SK-N-SH (cell line): Measurements from ENCODE around the gene PLA2G2C.

ENCODE experiments used
- CTCF ChIP-seq: fragments of 200-600 bp; sonication (generic); IDR thresholded peaks from 2 replicates; pipeline ENCODE4 v1.6.1; 2017; ENCODE audit warnings: antibody characterized with exemption, mild to moderate bottlenecking, moderate library complexity
- EZH2phosphoT487 ChIP-seq: fragments of 200-600 bp; sonication (generic); IDR thresholded peaks from 2 replicates; pipeline ENCODE4 v1.6.1; 2017; ENCODE audit warnings: low read depth, mixed run types, mild to moderate bottlenecking, antibody characterized with exemption, moderate library complexity, borderline replicate concordance
- FOXM1 ChIP-seq: IDR thresholded peaks from 2 replicates; pipeline ENCODE4 v1.4.0; 2012; ENCODE audit warnings: low read depth, mild to moderate bottlenecking
- GATA2 ChIP-seq: sonication (generic); formaldehyde crosslinking; IDR thresholded peaks from 2 replicates; pipeline ENCODE4 v1.5.0; 2020; ENCODE audit warnings: mild to moderate bottlenecking, missing genetic modification reagents
- NRF1 ChIP-seq: IDR thresholded peaks from 2 replicates; pipeline ENCODE4 v1.6.1; 2012; ENCODE audit warnings: low read depth, mild to moderate bottlenecking, low read length
- POLR2AphosphoS5 ChIP-seq: IDR thresholded peaks from 2 replicates; pipeline ENCODE4 v1.6.1; 2012; ENCODE audit warnings: low read depth, low read length
- RCOR1 ChIP-seq: fragments of 150-350 bp; IDR thresholded peaks from 2 replicates; pipeline ENCODE4 v1.6.1; 2017; ENCODE audit warnings: antibody characterized with exemption, low read length
- RFX5 ChIP-seq: IDR thresholded peaks from 2 replicates; pipeline ENCODE4 v1.6.1; 2012; ENCODE audit warnings: mild to moderate bottlenecking, improper control_type of control experiment, low read length
- SMC3 ChIP-seq: IDR thresholded peaks from 2 replicates; pipeline ENCODE4 v1.6.1; 2012; ENCODE audit warnings: low read depth, low read length, improper control_type of control experiment
- TF ChIP-seq, protein P1 (sequence below): IDR thresholded peaks from 2 replicates; pipeline ENCODE4 v1.6.1; 2012; ENCODE audit warnings: mild to moderate bottlenecking, low read depth, low read length, moderate library complexity
- TF ChIP-seq, protein P2 (sequence below): fragments of 150-350 bp; IDR thresholded peaks from 2 replicates; pipeline ENCODE4 v1.6.1; 2017; ENCODE audit warnings: antibody characterized with exemption, low read length, low read depth, borderline replicate concordance

DNA sequence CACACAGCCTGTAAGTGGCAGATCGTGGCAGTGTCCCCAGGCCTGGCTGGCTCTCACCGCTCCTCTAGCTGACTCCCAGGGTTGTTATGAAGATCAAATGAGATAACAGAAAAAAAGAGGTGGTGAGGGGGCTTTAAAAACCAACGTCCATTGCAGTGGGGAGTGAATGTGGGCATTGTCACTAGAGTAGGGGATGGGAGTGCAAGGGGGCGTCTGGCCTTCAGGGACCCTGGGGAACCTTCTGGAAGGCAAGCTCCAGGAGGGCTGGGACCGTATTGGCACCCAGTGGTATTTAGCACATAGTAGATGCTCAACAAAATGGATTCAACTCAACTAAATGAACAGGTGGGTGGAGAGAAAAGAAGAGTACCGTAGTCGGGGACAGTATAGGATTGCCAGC is 70.4 kb downstream of the PLA2G2C start:
- TF ChIP-seq, protein P1, sequence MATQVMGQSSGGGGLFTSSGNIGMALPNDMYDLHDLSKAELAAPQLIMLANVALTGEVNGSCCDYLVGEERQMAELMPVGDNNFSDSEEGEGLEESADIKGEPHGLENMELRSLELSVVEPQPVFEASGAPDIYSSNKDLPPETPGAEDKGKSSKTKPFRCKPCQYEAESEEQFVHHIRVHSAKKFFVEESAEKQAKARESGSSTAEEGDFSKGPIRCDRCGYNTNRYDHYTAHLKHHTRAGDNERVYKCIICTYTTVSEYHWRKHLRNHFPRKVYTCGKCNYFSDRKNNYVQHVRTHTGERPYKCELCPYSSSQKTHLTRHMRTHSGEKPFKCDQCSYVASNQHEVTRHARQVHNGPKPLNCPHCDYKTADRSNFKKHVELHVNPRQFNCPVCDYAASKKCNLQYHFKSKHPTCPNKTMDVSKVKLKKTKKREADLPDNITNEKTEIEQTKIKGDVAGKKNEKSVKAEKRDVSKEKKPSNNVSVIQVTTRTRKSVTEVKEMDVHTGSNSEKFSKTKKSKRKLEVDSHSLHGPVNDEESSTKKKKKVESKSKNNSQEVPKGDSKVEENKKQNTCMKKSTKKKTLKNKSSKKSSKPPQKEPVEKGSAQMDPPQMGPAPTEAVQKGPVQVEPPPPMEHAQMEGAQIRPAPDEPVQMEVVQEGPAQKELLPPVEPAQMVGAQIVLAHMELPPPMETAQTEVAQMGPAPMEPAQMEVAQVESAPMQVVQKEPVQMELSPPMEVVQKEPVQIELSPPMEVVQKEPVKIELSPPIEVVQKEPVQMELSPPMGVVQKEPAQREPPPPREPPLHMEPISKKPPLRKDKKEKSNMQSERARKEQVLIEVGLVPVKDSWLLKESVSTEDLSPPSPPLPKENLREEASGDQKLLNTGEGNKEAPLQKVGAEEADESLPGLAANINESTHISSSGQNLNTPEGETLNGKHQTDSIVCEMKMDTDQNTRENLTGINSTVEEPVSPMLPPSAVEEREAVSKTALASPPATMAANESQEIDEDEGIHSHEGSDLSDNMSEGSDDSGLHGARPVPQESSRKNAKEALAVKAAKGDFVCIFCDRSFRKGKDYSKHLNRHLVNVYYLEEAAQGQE, result no peak
- TF ChIP-seq NRF1 (no peak), CTCF (no peak), FOXM1 (no peak), RCOR1 (no peak), GATA2 (CRISPR knock-in tag) (no peak), RFX5 (no peak), EZH2phosphoT487 (no peak), SMC3 (no peak), POLR2AphosphoS5 (no peak)
- TF ChIP-seq, protein P2, sequence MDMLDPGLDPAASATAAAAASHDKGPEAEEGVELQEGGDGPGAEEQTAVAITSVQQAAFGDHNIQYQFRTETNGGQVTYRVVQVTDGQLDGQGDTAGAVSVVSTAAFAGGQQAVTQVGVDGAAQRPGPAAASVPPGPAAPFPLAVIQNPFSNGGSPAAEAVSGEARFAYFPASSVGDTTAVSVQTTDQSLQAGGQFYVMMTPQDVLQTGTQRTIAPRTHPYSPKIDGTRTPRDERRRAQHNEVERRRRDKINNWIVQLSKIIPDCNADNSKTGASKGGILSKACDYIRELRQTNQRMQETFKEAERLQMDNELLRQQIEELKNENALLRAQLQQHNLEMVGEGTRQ, result no peak
